Measurements from ENCODE around the gene ERVK3-1. TPM values are rescaled to one million over a fixed set of nuclear protein-coding genes. Genes with fewer than 3 reads are reported as not detected.

Gene ERVK3-1
- total and polyA plus RNA-seq, 11 donors: 12.8 to 61.1 (median 24.3) TPM

DNA sequence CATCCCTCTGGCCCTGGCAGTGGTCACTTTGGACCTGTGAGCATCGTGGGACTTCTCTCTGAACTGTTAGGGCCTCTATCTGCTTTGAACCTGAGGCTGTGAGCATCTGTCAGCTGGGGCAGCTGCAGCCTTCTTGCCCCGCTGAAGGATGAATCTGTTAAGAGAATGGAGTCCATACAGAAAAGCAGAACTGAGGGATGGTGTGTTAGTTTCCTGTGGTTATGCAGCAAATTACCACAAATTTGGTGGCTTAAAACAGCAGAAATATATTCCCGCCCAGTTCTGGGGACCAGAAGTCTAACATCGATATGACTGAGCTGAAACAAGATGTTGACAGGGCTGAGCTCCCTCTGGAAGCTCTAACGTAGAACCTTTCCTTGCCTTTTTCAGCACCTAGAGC lies 59.0 kb downstream of the ERVK3-1 start:
- H3K4me3 ChIP-seq: no peak overlapping the region
- no peaks in the 10 kb centered on the region for H3K9me3 ChIP-seq
- WGBS, 4 donors: 74 to 92% (median 87%) methylated on average over 5 of the region's 5 CpGs
- no peak for ATAC-seq
- H3K36me3 ChIP-seq: no peaks in the 10 kb centered on the region
- H3K4me1 ChIP-seq: peaks cover 0 to 13% (median 6%) of the 10 kb centered on the region in 12 donors
- TF ChIP-seq, protein P1, sequence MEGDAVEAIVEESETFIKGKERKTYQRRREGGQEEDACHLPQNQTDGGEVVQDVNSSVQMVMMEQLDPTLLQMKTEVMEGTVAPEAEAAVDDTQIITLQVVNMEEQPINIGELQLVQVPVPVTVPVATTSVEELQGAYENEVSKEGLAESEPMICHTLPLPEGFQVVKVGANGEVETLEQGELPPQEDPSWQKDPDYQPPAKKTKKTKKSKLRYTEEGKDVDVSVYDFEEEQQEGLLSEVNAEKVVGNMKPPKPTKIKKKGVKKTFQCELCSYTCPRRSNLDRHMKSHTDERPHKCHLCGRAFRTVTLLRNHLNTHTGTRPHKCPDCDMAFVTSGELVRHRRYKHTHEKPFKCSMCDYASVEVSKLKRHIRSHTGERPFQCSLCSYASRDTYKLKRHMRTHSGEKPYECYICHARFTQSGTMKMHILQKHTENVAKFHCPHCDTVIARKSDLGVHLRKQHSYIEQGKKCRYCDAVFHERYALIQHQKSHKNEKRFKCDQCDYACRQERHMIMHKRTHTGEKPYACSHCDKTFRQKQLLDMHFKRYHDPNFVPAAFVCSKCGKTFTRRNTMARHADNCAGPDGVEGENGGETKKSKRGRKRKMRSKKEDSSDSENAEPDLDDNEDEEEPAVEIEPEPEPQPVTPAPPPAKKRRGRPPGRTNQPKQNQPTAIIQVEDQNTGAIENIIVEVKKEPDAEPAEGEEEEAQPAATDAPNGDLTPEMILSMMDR (IDR thresholded peaks at IDR 0.05): no peak
- intact Hi-C loops (cut with DNase I): loop anchor here in 3 of 10 donors (5.0 kb wide), 1 partner anchor 37 kb away; the partner anchor contains the start of gene ZSCAN22 (in 3 of the 3)
- DNase-seq: no peak
- peaks cover 0 to 32% (median 0%) of the 10 kb centered on the region in 9 donors for H3K27me3 ChIP-seq
- no peak overlapping the region for H3K27ac ChIP-seq

Small RNA genes lying within 50 kb of the gene (microRNA-seq; reads per million reads assigned to microRNA genes)
- gene MIR6806: 0 to 0.21 (median 0.10) reads per million in 4 donors

Other genes with a start within 250 kb of the ERVK3-1 start
- 1 to 10 TPM; 2.1 to 4.5 (median 3.4) TPM for gene ZNF135, start 246.1 kb upstream of the ERVK3-1 start, total RNA-seq
- 1 to 10 TPM; 2.0 to 3.9 TPM for gene ZNF135, start 246.1 kb upstream of the ERVK3-1 start, polyA plus RNA-seq
- gene ZSCAN18, start 207.1 kb upstream of the ERVK3-1 start, total RNA-seq: 100 to 1,000 TPM in 1 of 9 donors, 10 to 100 TPM in 8; 45.1 to 114 (median 73.4) TPM
- 10 to 100 TPM; 41.9 to 71.8 TPM for gene ZSCAN18, start 207.1 kb upstream of the ERVK3-1 start, polyA plus RNA-seq
- 10 to 100 TPM in 2 of 9 donors, 1 to 10 TPM in 7; 7.4 to 10.9 (median 9.0) TPM for gene ZNF329, start 154.6 kb upstream of the ERVK3-1 start, total RNA-seq
- 10 to 100 TPM in 1 of 2 donors, 1 to 10 TPM in 1; 2.4 to 10.2 TPM for gene ZNF329, start 154.6 kb upstream of the ERVK3-1 start, polyA plus RNA-seq
- 10 to 100 TPM; 16.2 to 29.0 (median 21.8) TPM for gene ZNF274, start 122.3 kb upstream of the ERVK3-1 start, total RNA-seq
- gene ZNF274, start 122.3 kb upstream of the ERVK3-1 start, polyA plus RNA-seq: 10 to 100 TPM in 1 of 2 donors, 1 to 10 TPM in 1; 8.1 to 37.9 TPM
- gene ZNF544, start 76.5 kb upstream of the ERVK3-1 start, total RNA-seq: 10 to 100 TPM; 20.8 to 38.7 (median 22.1) TPM
- 10 to 100 TPM; 24.5 to 29.4 TPM for gene ZNF544, start 76.5 kb upstream of the ERVK3-1 start, polyA plus RNA-seq
- 1 to 10 TPM; 4.0 to 7.8 (median 5.5) TPM for gene ZNF8, start 26.4 kb upstream of the ERVK3-1 start, total RNA-seq
- gene ZNF8, start 26.4 kb upstream of the ERVK3-1 start, polyA plus RNA-seq: 1 to 10 TPM; 2.6 to 3.3 TPM
- 1 to 10 TPM; 1.1 to 3.1 (median 2.0) TPM for gene ZSCAN22, start 21.6 kb downstream of the ERVK3-1 start, total RNA-seq
- gene ZSCAN22, start 21.6 kb downstream of the ERVK3-1 start, polyA plus RNA-seq: 1 to 10 TPM in 1 of 2 donors, under 1 TPM in 1; 0.65 to 1.5 TPM
- gene A1BG, start 48.1 kb downstream of the ERVK3-1 start, total RNA-seq: 1 to 10 TPM in 7 of 9 donors, under 1 TPM in 2; 0.23 to 6.6 (median 3.0) TPM
- gene A1BG, start 48.1 kb downstream of the ERVK3-1 start, polyA plus RNA-seq: 1 to 10 TPM; 4.4 to 4.6 TPM
- gene ZNF497, start 57.4 kb downstream of the ERVK3-1 start, total RNA-seq: 1 to 10 TPM in 1 of 9 donors, under 1 TPM in 8; 0.18 to 1.1 (median 0.46) TPM
- under 1 TPM; 0.08 to 0.28 TPM for gene ZNF497, start 57.4 kb downstream of the ERVK3-1 start, polyA plus RNA-seq
- gene ZNF837, start 75.7 kb downstream of the ERVK3-1 start, total RNA-seq: under 1 TPM in 7 of 9 donors, not detected in 2; 0.17 to 0.75 (median 0.63) TPM
- under 1 TPM; 0.24 to 0.57 TPM for gene ZNF837, start 75.7 kb downstream of the ERVK3-1 start, polyA plus RNA-seq
- gene RPS5, start 81.9 kb downstream of the ERVK3-1 start, total RNA-seq: 100 to 1,000 TPM; 346 to 753 (median 485) TPM
- 1,000 to 10,000 TPM in 1 of 2 donors, 100 to 1,000 TPM in 1; 417 to 1,718 TPM for gene RPS5, start 81.9 kb downstream of the ERVK3-1 start, polyA plus RNA-seq
- gene RNF225, start 90.3 kb downstream of the ERVK3-1 start, total RNA-seq: not detected
- not detected for gene RNF225, start 90.3 kb downstream of the ERVK3-1 start, polyA plus RNA-seq
- 10 to 100 TPM; 12.7 to 21.6 (median 16.9) TPM for gene ZNF584, start 103.3 kb downstream of the ERVK3-1 start, total RNA-seq
- gene ZNF584, start 103.3 kb downstream of the ERVK3-1 start, polyA plus RNA-seq: 10 to 100 TPM in 1 of 2 donors, 1 to 10 TPM in 1; 6.1 to 31.4 TPM
- 1 to 10 TPM; 3.1 to 6.7 (median 5.2) TPM for gene ZNF132, start 134.8 kb downstream of the ERVK3-1 start, total RNA-seq
- 1 to 10 TPM; 1.7 to 1.8 TPM for gene ZNF132, start 134.8 kb downstream of the ERVK3-1 start, polyA plus RNA-seq
- gene ZNF324B, start 146.2 kb downstream of the ERVK3-1 start, total RNA-seq: 1 to 10 TPM; 2.3 to 5.1 (median 4.5) TPM
- 1 to 10 TPM; 1.4 to 3.1 TPM for gene ZNF324B, start 146.2 kb downstream of the ERVK3-1 start, polyA plus RNA-seq
- 10 to 100 TPM in 1 of 9 donors, 1 to 10 TPM in 8; 4.0 to 10.1 (median 5.3) TPM for gene ZNF324, start 161.7 kb downstream of the ERVK3-1 start, total RNA-seq
- gene ZNF324, start 161.7 kb downstream of the ERVK3-1 start, polyA plus RNA-seq: 1 to 10 TPM; 2.5 to 5.6 TPM
- gene ZNF446, start 171.0 kb downstream of the ERVK3-1 start, total RNA-seq: 1 to 10 TPM; 4.3 to 9.3 (median 6.0) TPM
- 1 to 10 TPM; 6.7 to 7.0 TPM for gene ZNF446, start 171.0 kb downstream of the ERVK3-1 start, polyA plus RNA-seq
- gene SLC27A5, start 206.6 kb downstream of the ERVK3-1 start, total RNA-seq: 1 to 10 TPM; 1.8 to 5.0 (median 3.6) TPM
- gene SLC27A5, start 206.6 kb downstream of the ERVK3-1 start, polyA plus RNA-seq: 1 to 10 TPM; 5.9 to 9.1 TPM
- gene ZBTB45, start 214.4 kb downstream of the ERVK3-1 start, total RNA-seq: 10 to 100 TPM in 8 of 9 donors, 1 to 10 TPM in 1; 9.0 to 13.4 (median 10.5) TPM
- 1 to 10 TPM; 6.9 to 9.2 TPM for gene ZBTB45, start 214.4 kb downstream of the ERVK3-1 start, polyA plus RNA-seq
- gene TRIM28, start 238.7 kb downstream of the ERVK3-1 start, total RNA-seq: 100 to 1,000 TPM; 122 to 265 (median 163) TPM
- 100 to 1,000 TPM in 1 of 2 donors, 10 to 100 TPM in 1; 88.0 to 160 TPM for gene TRIM28, start 238.7 kb downstream of the ERVK3-1 start, polyA plus RNA-seq
- 100 to 1,000 TPM; 113 to 155 (median 129) TPM for gene CHMP2A, start 249.7 kb downstream of the ERVK3-1 start, total RNA-seq
- gene CHMP2A, start 249.7 kb downstream of the ERVK3-1 start, polyA plus RNA-seq: 100 to 1,000 TPM; 192 to 266 TPM